H9 (cell line): ENCODE measurements around the gene MEMO1. TPM values are rescaled to one million over a fixed set of nuclear protein-coding genes. Genes with fewer than 3 reads are reported as not detected.

Experiments
- DNase-seq: peaks from one replicate; pipeline ENCODE4 v3.0.0-alpha.2; 2017
- H2AFZ ChIP-seq: one replicate; pipeline ENCODE4 v1.6.1; 2013; ENCODE audit warnings: mild to moderate bottlenecking, low read length, control low read depth, moderate library complexity
- H2AK5ac ChIP-seq: 2 replicates; pipeline ENCODE4 v1.6.1; 2013; ENCODE audit warnings: low read length, control low read depth, mixed read lengths; ENCODE audit not compliant: insufficient read length
- H2BK120ac ChIP-seq: one replicate; pipeline ENCODE4 v1.6.1; 2013; ENCODE audit warnings: low read depth, mild to moderate bottlenecking, low read length, control low read depth, inconsistent platforms; ENCODE audit not compliant: poor library complexity, severe bottlenecking
- H2BK12ac ChIP-seq: 2 replicates; pipeline ENCODE4 v1.6.1; 2013; ENCODE audit warnings: low read length, control low read depth, mixed read lengths, low read depth; ENCODE audit not compliant: insufficient read length
- H2BK15ac ChIP-seq: 2 replicates; pipeline ENCODE4 v1.6.1; 2013; ENCODE audit warnings: low read depth, low read length, control low read depth
- H2BK20ac ChIP-seq: one replicate; pipeline ENCODE4 v1.6.1; 2013; ENCODE audit warnings: low read depth, mild to moderate bottlenecking, low read length, control low read depth, inconsistent platforms; ENCODE audit not compliant: poor library complexity, severe bottlenecking
- H2BK5ac ChIP-seq: 2 replicates; pipeline ENCODE4 v1.6.1; 2013; ENCODE audit warnings: low read length, control low read depth, mixed read lengths; ENCODE audit not compliant: insufficient read length
- H3K14ac ChIP-seq: 2 replicates; pipeline ENCODE4 v1.6.1; 2013; ENCODE audit warnings: low read length, control low read depth; ENCODE audit not compliant: insufficient read depth
- H3K18ac ChIP-seq: 2 replicates; pipeline ENCODE4 v1.6.1; 2013; ENCODE audit warnings: low read depth, mild to moderate bottlenecking, mixed read lengths, low read length, control low read depth; ENCODE audit not compliant: insufficient read length
- H3K23ac ChIP-seq: 2 replicates; pipeline ENCODE4 v1.6.1; 2013; ENCODE audit warnings: low read length, control low read depth, mixed read lengths, low read depth; ENCODE audit not compliant: insufficient read length
- H3K23me2 ChIP-seq: 2 replicates; pipeline ENCODE4 v1.6.1; 2013; ENCODE audit warnings: low read depth, mild to moderate bottlenecking, mixed read lengths, low read length, control low read depth; ENCODE audit not compliant: insufficient read length, poor library complexity, severe bottlenecking
- H3K27ac ChIP-seq: 2 replicates; pipeline ENCODE4 v1.5.1; 2013; ENCODE audit warnings: low read length, control low read depth, mixed read lengths, low read depth; ENCODE audit not compliant: insufficient read length
- H3K27me3 ChIP-seq: 2 replicates; pipeline ENCODE4 v1.6.1; 2013; ENCODE audit warnings: low read length, control low read depth, inconsistent platforms; ENCODE audit not compliant: insufficient read depth
- H3K4ac ChIP-seq: 2 replicates; pipeline ENCODE4 v1.6.1; 2013; ENCODE audit warnings: low read depth, mild to moderate bottlenecking, control low read depth, inconsistent platforms, low read length, moderate library complexity
- H3K4me1 ChIP-seq: 2 replicates; pipeline ENCODE4 v1.6.1; 2013; ENCODE audit warnings: low read length, control low read depth, inconsistent platforms; ENCODE audit not compliant: insufficient read depth
- H3K4me2 ChIP-seq: 2 replicates; pipeline ENCODE4 v1.6.1; 2013; ENCODE audit warnings: low read length, control low read depth, mixed read lengths; ENCODE audit not compliant: insufficient read length, insufficient read depth
- H3K56ac ChIP-seq: 2 replicates; pipeline ENCODE4 v1.6.1; 2013; ENCODE audit warnings: low read depth, mild to moderate bottlenecking, mixed read lengths, low read length, control low read depth; ENCODE audit not compliant: insufficient read length
- H3K79me1 ChIP-seq: 2 replicates; pipeline ENCODE4 v1.6.1; 2013; ENCODE audit warnings: low read depth, mild to moderate bottlenecking, moderate library complexity, low read length, control low read depth, inconsistent platforms; ENCODE audit not compliant: insufficient read depth, poor library complexity, severe bottlenecking
- H3K79me2 ChIP-seq: 2 replicates; pipeline ENCODE4 v1.6.1; 2013; ENCODE audit warnings: low read length, control low read depth, inconsistent platforms; ENCODE audit not compliant: insufficient read depth
- H3K9ac ChIP-seq: 2 replicates; pipeline ENCODE4 v1.6.1; 2013; ENCODE audit warnings: low read length, control low read depth, mixed read lengths; ENCODE audit not compliant: insufficient read length; ENCODE audit errors: extremely low read depth
- H3K9me3 ChIP-seq: one replicate; pipeline ENCODE4 v1.6.1; 2013; ENCODE audit warnings: low read depth, low read length, inconsistent platforms; ENCODE audit not compliant: control insufficient read depth
- H3T11ph ChIP-seq: one replicate; pipeline ENCODE4 v1.6.1; 2013; ENCODE audit warnings: mild to moderate bottlenecking, low read length, control low read depth, inconsistent platforms
- H4K20me1 ChIP-seq: one replicate; pipeline ENCODE4 v1.6.1; 2013; ENCODE audit not compliant: control insufficient read depth, insufficient read length, insufficient read depth
- H4K5ac ChIP-seq: 2 replicates; pipeline ENCODE4 v1.6.1; 2013; ENCODE audit warnings: low read depth, mild to moderate bottlenecking, mixed read lengths, low read length, control low read depth; ENCODE audit not compliant: insufficient read length
- H4K8ac ChIP-seq: replicated peaks from 2 replicates; pipeline ENCODE4 v1.6.1; 2013; ENCODE audit warnings: low read length, control low read depth, mixed read lengths, low read depth; ENCODE audit not compliant: insufficient read length
- H4K91ac ChIP-seq: 2 replicates; pipeline ENCODE4 v1.6.1; 2013; ENCODE audit warnings: low read depth, mild to moderate bottlenecking, moderate library complexity, mixed read lengths, low read length, control low read depth; ENCODE audit not compliant: insufficient read length
- H3K27ac Mint-ChIP-seq, 3 experiments: 2 replicates in 2 of 3; 3 replicates in 1 of 3; pipeline ENCODE4 v1.8.0; 2020 to 2021; ENCODE audit warnings: mixed read lengths in 3 of 3, mild to moderate bottlenecking in 1 of 3, moderate library complexity in 1 of 3
- H3K27me3 Mint-ChIP-seq: 2 replicates; pipeline ENCODE4 v1.8.0; 2021; ENCODE audit warnings: low read depth, mild to moderate bottlenecking, moderate library complexity, mixed read lengths
- H3K36me3 Mint-ChIP-seq, 3 experiments: 2 replicates in 2 of 3; 3 replicates in 1 of 3; pipeline ENCODE4 v1.8.0; 2020 to 2021; ENCODE audit warnings: low read depth in 3 of 3, mixed read lengths in 3 of 3; ENCODE audit not compliant: insufficient read depth in 1 of 3
- H3K4me1 Mint-ChIP-seq, 2 experiments: 2 replicates each; pipeline ENCODE4 v1.8.0; 2020; ENCODE audit warnings: mixed read lengths in 2 of 2
- H3K4me3 Mint-ChIP-seq, 2 experiments: 2 replicates in 1 of 2; 3 replicates in 1 of 2; pipeline ENCODE4 v1.8.0; 2020 to 2021; ENCODE audit warnings: mild to moderate bottlenecking in 2 of 2, mixed read lengths in 2 of 2, moderate library complexity in 1 of 2
- H3K9me3 Mint-ChIP-seq, 2 experiments: 2 replicates in 1 of 2; 3 replicates in 1 of 2; pipeline ENCODE4 v1.8.0; 2020; ENCODE audit warnings: mild to moderate bottlenecking in 2 of 2, mixed read lengths in 2 of 2, moderate library complexity in 1 of 2
- CTCF ChIP-seq: fragments of 200-600 bp; sonication (generic); conservative IDR thresholded peaks from 3 replicates; pipeline ENCODE4 v1.8.0; 2021; ENCODE audit warnings: antibody characterized with exemption, mild to moderate bottlenecking
- WGBS: extraction: QIAGEN DNeasy Blood & Tissue Kit; methylation state at CpG from one replicate; pipeline ENCODE4 v1.1.7; 2013; ENCODE audit warnings: missing lambda C conversion rate, low lambda C conversion rate, mixed read lengths; ENCODE audit not compliant: insufficient read length; ENCODE audit errors: extremely low coverage; 5-methylcytosine and 5-hydroxymethylcytosine counted together
- total RNA-seq: library from RNA; stranded (reverse); gene quantifications from 2 replicates; pipeline ENCODE4 v1.2.1, GENCODE V29; 2021

The MEMO1 gene
- total RNA-seq, 1 experiment from 2014 or later = 49.4 TPM

- Mint-ChIP-seq H3K4me3 (no peak overlapping the region), H3K36me3 (peaks cover 0 to under 1% (median 0%) of the 10 kb centered on the region in 3 experiments; a peak in 2 of 7 replicates), H3K27me3 (no peaks in the 10 kb centered on the region), H3K9me3 (no peaks in the 10 kb centered on the region), H3K27ac (no peak overlapping the region), H3K4me1 (no peaks in the 10 kb centered on the region)
- Histone ChIP-seq H3K14ac (no peak overlapping the region), H3K27me3 (no peaks in the 10 kb centered on the region), H2AFZ (no peak overlapping the region), H2BK20ac (no peak overlapping the region), H3K23ac (no peak overlapping the region), H2BK5ac (no peak overlapping the region), H3K27ac (no peak overlapping the region), H3K4ac (no peak overlapping the region), H4K8ac (no peak overlapping the region), H3K9me3 (no peaks in the 10 kb centered on the region), H3K4me2 (no peak overlapping the region), H4K91ac (no peak overlapping the region), H2BK15ac (no peak overlapping the region), H3K79me2 (no peaks in the 10 kb centered on the region), H3K79me1 (no peaks in the 10 kb centered on the region), H3T11ph (no peak overlapping the region), H2BK12ac (no peak overlapping the region), H3K9ac (no peak overlapping the region), H4K5ac (no peak overlapping the region), H3K18ac (no peak overlapping the region), H4K20me1 (no peaks in the 10 kb centered on the region), H2AK5ac (no peak overlapping the region), H3K4me1 (no peaks in the 10 kb centered on the region), H3K23me2 (no peaks in the 10 kb centered on the region), H2BK120ac (no peak overlapping the region), H3K56ac (no peak overlapping the region)
- WGBS = no CpG with 5 or more reads among the region's 4 CpGs
- no peak for DNase-seq
- no peak for TF ChIP-seq CTCF
These were observed 75.4 kb downstream of the MEMO1 start for GRCh38 chr2:31935370-31935769.
